Mononuclear cell (primary cell): Measurements from ENCODE around the gene SHROOM3. TPM values are rescaled to one million over a fixed set of nuclear protein-coding genes. Genes with fewer than 3 reads are reported as not detected.

Source experiments
- H3K27me3 ChIP-seq: 2 replicates; pipeline ENCODE4 v1.6.0; 2011; ENCODE audit warnings: low read length, control low read depth; ENCODE audit not compliant: insufficient read depth
- H3K4me1 ChIP-seq: 2 replicates; pipeline ENCODE4 v1.5.1; 2011; ENCODE audit warnings: mild to moderate bottlenecking, low read length, control low read depth; ENCODE audit not compliant: insufficient read depth
- H3K4me3 ChIP-seq: 2 replicates; pipeline ENCODE4 v1.5.1; 2011; ENCODE audit warnings: mild to moderate bottlenecking, low read length, moderate library complexity
- H3K9me3 ChIP-seq: 2 replicates; pipeline ENCODE4 v1.5.1; 2011; ENCODE audit warnings: low read depth, mild to moderate bottlenecking, control low read depth, low read length
- total RNA-seq: library from RNA; depleted of rRNA; stranded (reverse); fragments of >200 nt; gene quantifications from one replicate; pipeline ENCODE4 v1.2.3, GENCODE V29; 2012

SHROOM3 gene
- total RNA-seq, 1 donor: 0.42 TPM

GRCh38 chr4:76741663-76742020 is 306.6 kb downstream of the SHROOM3 start:
- Histone ChIP-seq H3K27me3 (no peaks in the 10 kb centered on the region), H3K4me3 (no peak overlapping the region), H3K4me1 (no peaks in the 10 kb centered on the region), H3K9me3 (no peaks in the 10 kb centered on the region)

GRCh38 chr4:76744241-76744921 is 309.4 kb downstream of the SHROOM3 start:
- Histone ChIP-seq H3K9me3 (no peaks in the 10 kb centered on the region), H3K27me3 (no peaks in the 10 kb centered on the region), H3K4me1 (no peaks in the 10 kb centered on the region), H3K4me3 (no peak overlapping the region)

- Histone ChIP-seq H3K9me3 (no peaks in the 10 kb centered on the region), H3K4me3 (no peak overlapping the region), H3K4me1 (no peaks in the 10 kb centered on the region), H3K27me3 (no peaks in the 10 kb centered on the region)
These were observed 310.2 kb downstream of the SHROOM3 start for GRCh38 chr4:76745240-76745639.

GRCh38 chr4:76747563-76747962 is 312.5 kb downstream of the SHROOM3 start:
- Histone ChIP-seq H3K27me3 (no peaks in the 10 kb centered on the region), H3K4me1 (no peaks in the 10 kb centered on the region), H3K4me3 (no peak overlapping the region), H3K9me3 (no peaks in the 10 kb centered on the region)

GRCh38 chr4:76748649-76749048 is 313.6 kb downstream of the SHROOM3 start:
- Histone ChIP-seq H3K4me1 (no peaks in the 10 kb centered on the region), H3K27me3 (no peaks in the 10 kb centered on the region), H3K4me3 (no peak overlapping the region)

GRCh38 chr4:76749355-76749754 is 314.3 kb downstream of the SHROOM3 start:
- Histone ChIP-seq H3K9me3 (no peaks in the 10 kb centered on the region), H3K27me3 (no peaks in the 10 kb centered on the region), H3K4me1 (no peaks in the 10 kb centered on the region), H3K4me3 (no peak overlapping the region)

More at GRCh38 chr4:76748649-76749048, 313.6 kb downstream of the SHROOM3 start:
- H3K9me3 ChIP-seq: no peaks in the 10 kb centered on the region

- Histone ChIP-seq H3K27me3 (no peaks in the 10 kb centered on the region), H3K4me3 (no peak overlapping the region), H3K4me1 (no peaks in the 10 kb centered on the region), H3K9me3 (no peaks in the 10 kb centered on the region)
These were observed 315.7 kb downstream of the SHROOM3 start for GRCh38 chr4:76750716-76751115.

- no peaks in the 10 kb centered on the region for H3K4me1 ChIP-seq
- H3K4me3 ChIP-seq: no peak overlapping the region
- H3K9me3 ChIP-seq: no peaks in the 10 kb centered on the region
- no peaks in the 10 kb centered on the region for H3K27me3 ChIP-seq
These were observed 316.7 kb downstream of the SHROOM3 start for GRCh38 chr4:76751612-76752343.

GRCh38 chr4:76752861-76753501 is 318.0 kb downstream of the SHROOM3 start:
- Histone ChIP-seq H3K27me3 (no peaks in the 10 kb centered on the region), H3K4me1 (no peaks in the 10 kb centered on the region), H3K9me3 (no peaks in the 10 kb centered on the region), H3K4me3 (no peak overlapping the region)

- H3K27me3 ChIP-seq: no peaks in the 10 kb centered on the region
- no peaks in the 10 kb centered on the region for H3K4me1 ChIP-seq
- H3K9me3 ChIP-seq: no peaks in the 10 kb centered on the region
- no peak overlapping the region for H3K4me3 ChIP-seq
These were observed 318.8 kb downstream of the SHROOM3 start for GRCh38 chr4:76753814-76754213.

GRCh38 chr4:76754439-76754838 is 319.4 kb downstream of the SHROOM3 start:
- Histone ChIP-seq H3K4me3 (no peak overlapping the region), H3K4me1 (no peaks in the 10 kb centered on the region), H3K9me3 (no peaks in the 10 kb centered on the region), H3K27me3 (no peaks in the 10 kb centered on the region)

- Histone ChIP-seq H3K9me3 (no peaks in the 10 kb centered on the region), H3K4me3 (no peak overlapping the region), H3K4me1 (no peaks in the 10 kb centered on the region), H3K27me3 (no peaks in the 10 kb centered on the region)
These were observed 320.7 kb downstream of the SHROOM3 start for GRCh38 chr4:76755756-76756155.

- Histone ChIP-seq H3K27me3 (no peaks in the 10 kb centered on the region), H3K9me3 (no peaks in the 10 kb centered on the region), H3K4me3 (no peak overlapping the region), H3K4me1 (no peaks in the 10 kb centered on the region)
These were observed 321.4 kb downstream of the SHROOM3 start for GRCh38 chr4:76756416-76756815.

- no peak overlapping the region for H3K4me3 ChIP-seq
- H3K4me1 ChIP-seq: no peaks in the 10 kb centered on the region
- H3K9me3 ChIP-seq: no peaks in the 10 kb centered on the region
- no peaks in the 10 kb centered on the region for H3K27me3 ChIP-seq
These were observed 322.4 kb downstream of the SHROOM3 start for GRCh38 chr4:76757418-76757939.

GRCh38 chr4:76758290-76758882 is 323.4 kb downstream of the SHROOM3 start:
- Histone ChIP-seq H3K27me3 (no peaks in the 10 kb centered on the region), H3K4me3 (no peak overlapping the region), H3K4me1 (no peaks in the 10 kb centered on the region), H3K9me3 (no peaks in the 10 kb centered on the region)
